Retinal pigment epithelial cell (primary cell): ENCODE measurements around the gene PPFIBP1.

Source experiments
- DNase-seq: peaks from one replicate; pipeline ENCODE4 v3.0.0-alpha.2; 2010; ENCODE audit warnings: low read depth
- H3K4me3 ChIP-seq: 2 replicates; pipeline ENCODE4 v1.5.1; 2011; ENCODE audit warnings: mild to moderate bottlenecking, low read length, control low read depth, moderate library complexity
- CTCF ChIP-seq: conservative IDR thresholded peaks from 2 replicates; pipeline ENCODE4 v1.5.1; 2011; ENCODE audit warnings: low read depth, low read length, control low read depth, inconsistent platforms

PPFIBP1 gene

DNA sequence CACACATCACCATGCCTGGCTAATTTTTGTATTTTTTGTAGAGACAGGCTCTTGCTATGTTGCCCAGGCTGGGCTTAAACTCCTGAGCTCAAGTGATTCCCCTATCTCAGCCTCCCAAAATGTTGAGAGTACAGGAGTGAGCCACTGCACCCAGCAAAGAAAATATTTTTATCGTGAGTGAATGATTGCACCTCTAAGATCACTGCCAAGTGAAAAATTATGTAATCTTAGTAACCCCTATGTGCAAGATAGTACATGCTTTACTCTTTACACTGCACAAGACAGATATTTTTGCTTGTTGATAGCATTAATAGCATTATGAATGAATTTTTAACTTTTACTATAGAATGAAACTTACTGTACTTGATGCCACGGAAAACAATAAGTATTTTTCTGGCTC lies 183.2 kb downstream of the PPFIBP1 start:
- no peak for DNase-seq
- no peak overlapping the region for H3K4me3 ChIP-seq
- no peak for TF ChIP-seq CTCF

GRCh38 chr12:27709212-27709931 lies 185.4 kb downstream of the PPFIBP1 start:
- TF ChIP-seq CTCF, result no peak
- DNase-seq, result no peak
- peak overlapping the region; percentile 98 for H3K4me3 ChIP-seq

- DNase-seq, result peak; percentile 25
- no peak for TF ChIP-seq CTCF
Measured at GRCh38 chr12:27709932-27710591, 186.1 kb downstream of the PPFIBP1 start.

DNA sequence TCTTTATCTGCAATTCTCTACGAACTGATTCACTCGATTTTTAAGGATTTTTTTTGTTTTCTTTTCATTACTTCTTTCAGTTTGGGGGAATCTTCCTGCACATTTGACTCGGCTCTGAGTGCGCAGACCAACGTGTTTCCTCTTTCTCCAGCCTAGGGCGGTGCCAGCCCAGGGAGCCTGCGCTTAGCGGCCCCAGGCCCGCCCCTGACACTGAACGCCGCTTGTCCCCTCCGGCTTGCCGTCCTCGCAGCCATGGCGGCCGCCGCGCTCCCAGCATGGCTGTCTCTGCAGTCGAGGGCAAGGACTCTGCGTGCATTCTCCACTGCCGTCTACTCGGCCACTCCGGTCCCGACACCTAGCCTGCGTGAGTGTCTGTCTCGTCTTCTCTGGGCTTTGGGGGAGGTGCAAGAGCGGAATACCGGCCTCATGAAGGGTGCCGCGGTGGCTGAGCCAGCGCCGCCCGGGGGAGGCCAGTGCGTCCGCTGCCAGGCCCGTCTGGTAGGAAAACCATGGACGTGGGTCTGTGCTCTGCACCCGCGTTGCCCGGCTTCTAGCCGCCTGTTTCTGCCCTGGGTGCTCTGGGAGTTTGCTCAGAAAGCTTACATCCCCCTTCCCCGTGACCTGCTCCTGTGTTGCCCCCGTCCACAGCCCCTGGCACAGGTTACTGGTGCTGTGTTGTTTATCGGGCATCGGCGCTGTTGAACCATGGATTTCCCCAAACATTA lies 186.7 kb downstream of the PPFIBP1 start, which contains the start of gene MRPS35:
MRPS35 (plus strand) TSS at position 241 of the 725 bp plus-strand sequence; CDS start at position 253, 12 bp downstream.
- TF ChIP-seq CTCF, result no peak
- peak within 1 kb of the TSS; percentile 98 for H3K4me3 ChIP-seq
- DNase-seq, result peak; percentile 75

More at GRCh38 chr12:27709932-27710591, 186.1 kb downstream of the PPFIBP1 start:
- peak overlapping the region; percentile 98 for H3K4me3 ChIP-seq

GRCh38 chr12:27711317-27711682 lies 187.3 kb downstream of the PPFIBP1 start:
- no peak for TF ChIP-seq CTCF
- DNase-seq, result no peak
- H3K4me3 ChIP-seq, result peak overlapping the region; percentile 98

DNA sequence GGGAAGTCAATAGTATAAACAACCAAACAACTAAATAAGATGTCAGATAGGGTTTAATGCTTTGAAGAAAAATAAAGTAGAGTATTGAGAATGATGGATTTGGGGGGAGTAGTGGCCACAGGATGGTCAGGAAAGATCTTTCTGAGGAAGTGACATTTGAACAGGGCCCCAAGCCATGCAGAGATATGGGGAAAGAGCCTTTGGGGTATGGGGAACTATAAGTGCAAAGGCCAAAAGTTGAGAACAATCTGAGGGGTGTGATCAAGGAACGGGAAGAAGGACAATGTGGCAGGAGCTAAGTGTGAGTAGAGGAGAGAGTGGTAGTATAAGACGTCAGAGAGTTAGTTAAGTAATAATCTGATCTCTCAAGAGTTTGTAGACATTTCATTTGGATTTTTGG lies 188.0 kb downstream of the PPFIBP1 start:
- TF ChIP-seq CTCF, result no peak
- peak overlapping the region; percentile 98 for H3K4me3 ChIP-seq
- no peak for DNase-seq
